NCI-H226 (cell line): Measurements from ENCODE around the gene RTL10.
"Not testable (repeated sequence)": the region's sequence is repeated elsewhere in the genome, so short reads cannot be mapped to it uniquely, and the experiment has no call there.

Experiments
- DNase-seq: peaks from one replicate; pipeline ENCODE4 v3.0.0-alpha.2; 2015

Gene RTL10

GRCh38 chr22:19842393-19843106 lies 12.1 kb downstream of the RTL10 start:
- no peak for DNase-seq

GRCh38 chr22:19841641-19842392 lies 12.9 kb downstream of the RTL10 start:
- no peak for DNase-seq

- no peak for DNase-seq
These were observed 13.6 kb downstream of the RTL10 start for GRCh38 chr22:19840955-19841640.

GRCh38 chr22:19840059-19840458 lies 14.6 kb downstream of the RTL10 start:
- DNase-seq, result no peak

GRCh38 chr22:19837915-19838314 lies 16.8 kb downstream of the RTL10 start:
- no peak for DNase-seq

GRCh38 chr22:19836512-19836911 lies 18.2 kb downstream of the RTL10 start:
- DNase-seq, result no peak

- DNase-seq, result no peak
These were observed 20.1 kb downstream of the RTL10 start for GRCh38 chr22:19834599-19834998.

DNA sequence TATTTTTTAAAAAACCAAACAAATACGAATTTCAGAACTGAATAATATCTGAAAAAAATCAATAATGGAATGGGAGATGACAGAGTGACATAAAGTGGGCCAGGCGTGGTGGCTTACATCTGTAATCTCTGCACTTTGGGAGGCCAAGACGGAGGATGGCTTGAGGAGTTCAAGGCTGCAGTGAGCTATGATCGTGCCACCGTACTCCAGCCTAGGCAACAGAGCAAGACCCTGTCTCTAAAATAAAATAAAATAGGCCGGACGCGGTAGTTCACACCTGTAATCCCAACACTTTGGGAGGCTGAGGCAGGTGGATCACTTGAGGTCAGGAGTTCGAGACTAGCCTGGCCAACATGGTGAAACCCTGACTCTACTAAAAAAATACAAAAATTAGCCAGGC lies 21.3 kb downstream of the RTL10 start:
- not testable (repeated sequence) for DNase-seq

DNA sequence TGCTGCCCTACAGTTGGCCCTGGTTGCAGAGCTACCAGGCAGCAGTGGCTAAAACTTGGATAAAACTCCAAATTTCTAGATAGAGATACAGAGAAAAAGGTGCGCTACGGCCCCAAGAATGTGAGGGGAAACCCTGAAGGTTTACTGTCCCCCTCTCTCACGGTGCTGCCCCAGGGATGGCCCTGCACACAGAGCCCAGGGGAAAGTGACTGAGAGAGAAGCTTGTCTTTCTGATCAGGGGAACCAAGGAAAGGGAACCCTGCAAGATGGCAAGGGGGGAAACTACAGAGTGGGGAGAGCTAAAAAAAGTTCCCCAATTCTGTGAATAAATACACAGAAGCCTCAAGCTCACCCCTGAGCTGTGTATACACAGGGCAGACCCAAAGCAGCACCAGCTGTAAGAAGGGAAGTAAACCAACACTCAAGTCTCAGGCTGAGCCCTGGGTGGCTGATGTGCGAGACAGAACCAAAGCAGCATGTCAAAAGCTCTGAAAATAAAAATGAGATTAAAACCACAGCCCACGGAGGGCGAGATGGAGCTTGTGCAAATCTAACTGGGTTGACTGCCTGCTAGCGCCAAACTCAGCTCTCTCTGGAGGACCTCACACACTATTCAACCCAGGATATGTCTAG lies 22.1 kb downstream of the RTL10 start:
- no peak for DNase-seq

- not testable (repeated sequence) for DNase-seq
These were observed 22.7 kb downstream of the RTL10 start for GRCh38 chr22:19831979-19832378.

GRCh38 chr22:19831016-19831415 lies 23.7 kb downstream of the RTL10 start:
- DNase-seq, result no peak

DNA sequence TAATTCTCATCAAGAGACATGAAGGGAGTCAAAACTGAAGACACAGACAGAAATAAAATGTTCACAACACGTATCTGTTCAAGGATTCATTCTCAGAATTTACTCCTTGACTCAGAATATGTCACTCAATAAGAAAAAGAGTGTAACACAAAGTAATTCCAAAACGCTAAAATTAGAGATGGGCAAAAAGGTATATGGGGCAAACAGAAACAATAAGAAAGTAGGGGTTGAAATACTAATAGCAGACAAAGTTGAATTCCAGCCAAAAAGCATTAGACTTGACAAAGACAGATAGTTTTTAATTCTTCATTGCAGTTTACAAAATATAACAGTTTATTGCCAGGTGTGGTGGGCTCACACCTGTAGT lies 26.7 kb downstream of the RTL10 start:
- no peak for DNase-seq

- DNase-seq, result no peak
These were observed 27.2 kb downstream of the RTL10 start for GRCh38 chr22:19827341-19828034.

DNA sequence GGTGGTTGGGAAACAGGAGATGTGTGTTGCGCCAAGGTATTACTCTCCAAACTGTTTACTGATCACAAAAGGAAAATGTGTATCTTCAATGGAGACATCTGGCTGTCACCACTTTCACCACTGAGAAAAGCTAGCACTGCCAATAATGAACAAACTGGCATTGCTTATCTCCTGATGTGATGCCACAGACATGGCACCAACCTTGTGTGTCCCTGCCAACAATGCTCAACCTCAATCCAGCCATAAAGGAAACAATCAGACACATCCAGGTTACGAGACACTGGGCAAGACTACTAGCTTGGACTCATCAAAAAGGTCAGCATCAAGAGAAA lies 28.1 kb downstream of the RTL10 start:
- no peak for DNase-seq

DNA sequence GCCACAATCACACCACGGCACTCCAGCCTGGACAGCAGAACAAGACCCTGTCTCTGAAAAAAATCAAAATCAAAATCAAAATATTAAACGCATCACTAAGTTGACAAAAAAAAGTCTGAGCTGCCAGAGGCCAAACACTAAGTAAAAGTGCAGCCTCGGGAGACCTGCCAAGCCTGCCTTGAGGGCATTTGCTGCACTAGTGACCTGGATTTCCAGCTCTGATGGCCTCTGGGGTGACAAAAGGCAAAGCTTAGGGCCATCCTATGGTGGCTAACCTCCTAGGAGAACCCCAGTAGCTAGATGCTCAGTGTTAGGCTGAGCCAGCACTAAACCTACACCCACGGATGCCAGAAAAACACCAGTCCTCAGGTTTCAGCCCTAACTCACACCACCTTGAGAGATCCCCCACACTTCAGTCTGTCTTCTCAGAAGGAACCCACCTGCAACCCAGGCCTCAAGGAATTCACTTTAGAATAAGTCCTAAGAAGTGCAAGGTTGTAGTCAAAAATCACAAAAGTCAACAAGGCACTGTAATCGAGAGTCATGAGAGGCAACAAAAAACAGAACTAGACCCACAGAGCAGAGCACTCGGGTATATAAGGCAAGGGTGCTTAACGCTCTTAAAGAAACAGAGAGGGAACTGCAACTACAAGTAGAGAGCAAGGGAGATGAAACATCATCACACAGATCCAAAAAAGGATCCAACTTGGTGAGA lies 28.6 kb downstream of the RTL10 start:
- no peak for DNase-seq

DNA sequence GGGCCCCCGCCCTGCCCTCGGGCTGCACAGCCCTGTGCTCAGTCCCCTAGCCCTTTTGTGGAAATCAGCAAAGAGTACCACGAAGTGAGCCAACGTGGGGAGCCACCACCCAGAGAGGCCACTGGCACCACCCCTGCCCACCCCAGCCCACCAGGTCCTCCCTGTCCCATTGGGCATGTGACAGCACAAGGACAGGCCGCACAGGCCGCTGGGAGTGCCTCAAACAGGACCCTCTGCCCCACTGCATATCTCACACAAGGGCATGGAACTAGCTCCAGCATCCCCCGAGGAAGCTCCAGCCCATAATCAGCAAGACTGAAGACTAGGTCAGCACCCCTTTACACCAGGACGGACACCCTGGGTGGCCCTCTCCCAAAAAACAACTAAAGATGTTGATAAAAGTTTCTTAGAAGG lies 29.7 kb downstream of the RTL10 start:
- no peak for DNase-seq

GRCh38 chr22:19824212-19824925 lies 30.3 kb downstream of the RTL10 start:
- DNase-seq, result no peak

- DNase-seq, result no peak
These were observed 30.8 kb downstream of the RTL10 start for GRCh38 chr22:19823902-19824211.

- no peak for DNase-seq
These were observed 31.3 kb downstream of the RTL10 start for GRCh38 chr22:19823191-19823901.

GRCh38 chr22:19822301-19823117 lies 32.2 kb downstream of the RTL10 start:
- DNase-seq, result no peak
